Fibroblast of villous mesenchyme (primary cell): Measurements from ENCODE around the gene DIDO1. TPM values are rescaled to one million over a fixed set of nuclear protein-coding genes. Genes with fewer than 3 reads are reported as not detected.
"Not testable (repeated sequence)": the region's sequence is repeated elsewhere in the genome, so short reads cannot be mapped to it uniquely, and the experiment has no call there.

ENCODE experiments used
- DNase-seq: peaks from one replicate; pipeline ENCODE4 v3.0.0-alpha.2; 2010; ENCODE audit warnings: low read depth
- H3K4me3 ChIP-seq: 2 replicates; pipeline ENCODE4 v1.5.1; 2011; ENCODE audit warnings: low read depth, mild to moderate bottlenecking, low read length
- total RNA-seq: library from RNA; depleted of rRNA; stranded (reverse); fragments of >200 nt; gene quantifications from 2 replicates; pipeline ENCODE4 v1.2.3, GENCODE V29; 2012
- TF ChIP-seq, protein P1 (sequence below): IDR thresholded peaks from 2 replicates; pipeline ENCODE4 v1.5.1; 2012; ENCODE audit warnings: low read depth, mild to moderate bottlenecking, low read length; ENCODE audit not compliant: insufficient read depth

The DIDO1 gene
- total RNA-seq, 1 donor = 47.5 TPM

DNA sequence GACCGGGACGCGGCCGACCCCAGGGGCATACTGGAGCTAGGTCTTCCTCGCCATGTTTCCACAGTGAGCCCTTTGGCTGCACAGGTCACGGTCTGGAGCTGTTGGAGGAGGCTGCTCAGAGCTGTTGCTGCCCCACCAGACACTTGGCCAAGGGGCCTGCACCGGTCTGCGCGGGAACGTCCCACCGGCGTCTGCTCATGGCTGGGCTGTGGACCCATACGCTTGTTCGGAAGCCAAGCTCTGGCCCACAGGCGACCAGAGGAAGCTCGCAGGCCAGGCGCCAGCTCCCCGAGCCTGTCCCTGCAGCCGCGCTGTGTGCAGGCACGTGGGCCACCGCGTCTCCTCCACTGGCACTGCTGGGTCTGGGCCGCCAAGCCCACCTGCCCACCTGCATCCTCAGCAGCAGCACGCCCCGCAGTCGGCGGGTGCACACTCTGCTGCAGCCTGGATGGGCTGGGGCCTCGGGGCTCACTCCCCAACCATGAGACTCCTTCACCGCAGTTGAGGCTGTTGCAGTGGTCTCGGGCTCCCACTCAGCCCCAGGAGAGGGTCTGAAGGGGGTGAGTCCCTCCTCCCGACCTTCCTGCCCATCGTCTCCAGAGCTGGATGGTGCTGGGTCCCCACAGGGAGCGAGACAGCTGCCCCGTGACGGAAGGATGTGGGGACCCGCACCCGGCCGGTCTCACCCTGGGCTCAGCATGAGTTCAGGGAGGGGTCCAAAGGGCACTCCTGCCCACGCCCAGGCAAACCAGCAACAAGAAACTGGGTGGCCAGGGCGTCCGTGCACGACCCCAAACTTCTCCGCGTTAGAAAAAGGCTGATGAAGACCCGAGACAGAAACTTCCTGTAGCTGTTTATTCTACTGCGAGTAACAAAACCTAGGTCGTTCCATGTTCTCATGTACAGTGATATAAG lies 49.1 kb downstream of the DIDO1 start:
- no peak overlapping the region for H3K4me3 ChIP-seq
- TF ChIP-seq, protein P1, sequence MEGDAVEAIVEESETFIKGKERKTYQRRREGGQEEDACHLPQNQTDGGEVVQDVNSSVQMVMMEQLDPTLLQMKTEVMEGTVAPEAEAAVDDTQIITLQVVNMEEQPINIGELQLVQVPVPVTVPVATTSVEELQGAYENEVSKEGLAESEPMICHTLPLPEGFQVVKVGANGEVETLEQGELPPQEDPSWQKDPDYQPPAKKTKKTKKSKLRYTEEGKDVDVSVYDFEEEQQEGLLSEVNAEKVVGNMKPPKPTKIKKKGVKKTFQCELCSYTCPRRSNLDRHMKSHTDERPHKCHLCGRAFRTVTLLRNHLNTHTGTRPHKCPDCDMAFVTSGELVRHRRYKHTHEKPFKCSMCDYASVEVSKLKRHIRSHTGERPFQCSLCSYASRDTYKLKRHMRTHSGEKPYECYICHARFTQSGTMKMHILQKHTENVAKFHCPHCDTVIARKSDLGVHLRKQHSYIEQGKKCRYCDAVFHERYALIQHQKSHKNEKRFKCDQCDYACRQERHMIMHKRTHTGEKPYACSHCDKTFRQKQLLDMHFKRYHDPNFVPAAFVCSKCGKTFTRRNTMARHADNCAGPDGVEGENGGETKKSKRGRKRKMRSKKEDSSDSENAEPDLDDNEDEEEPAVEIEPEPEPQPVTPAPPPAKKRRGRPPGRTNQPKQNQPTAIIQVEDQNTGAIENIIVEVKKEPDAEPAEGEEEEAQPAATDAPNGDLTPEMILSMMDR = no peak
- DNase-seq = no peak

DNA sequence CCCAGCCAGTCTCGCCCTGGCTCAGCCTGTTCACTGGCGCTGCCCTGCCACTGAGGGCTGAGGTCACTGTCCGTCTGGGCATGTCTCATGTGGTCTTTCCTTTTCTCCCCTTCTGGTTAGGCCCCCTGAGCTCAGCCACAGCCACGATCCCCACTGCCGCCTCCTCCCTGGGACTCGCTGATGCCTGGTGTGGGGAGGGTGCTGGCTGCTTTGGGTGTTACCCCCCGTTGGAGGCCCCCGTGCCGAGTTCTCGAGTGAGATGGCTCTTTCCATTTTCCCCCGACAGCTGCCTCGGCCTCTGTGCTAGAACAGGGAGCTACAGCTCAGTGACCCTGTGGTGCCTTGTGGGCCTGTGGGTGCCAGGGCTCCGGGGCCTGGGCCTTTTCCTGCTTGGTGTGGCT lies 49.8 kb downstream of the DIDO1 start:
- H3K4me3 ChIP-seq = no peak overlapping the region
- no peak for DNase-seq
- TF ChIP-seq, protein P1 = no peak

DNA sequence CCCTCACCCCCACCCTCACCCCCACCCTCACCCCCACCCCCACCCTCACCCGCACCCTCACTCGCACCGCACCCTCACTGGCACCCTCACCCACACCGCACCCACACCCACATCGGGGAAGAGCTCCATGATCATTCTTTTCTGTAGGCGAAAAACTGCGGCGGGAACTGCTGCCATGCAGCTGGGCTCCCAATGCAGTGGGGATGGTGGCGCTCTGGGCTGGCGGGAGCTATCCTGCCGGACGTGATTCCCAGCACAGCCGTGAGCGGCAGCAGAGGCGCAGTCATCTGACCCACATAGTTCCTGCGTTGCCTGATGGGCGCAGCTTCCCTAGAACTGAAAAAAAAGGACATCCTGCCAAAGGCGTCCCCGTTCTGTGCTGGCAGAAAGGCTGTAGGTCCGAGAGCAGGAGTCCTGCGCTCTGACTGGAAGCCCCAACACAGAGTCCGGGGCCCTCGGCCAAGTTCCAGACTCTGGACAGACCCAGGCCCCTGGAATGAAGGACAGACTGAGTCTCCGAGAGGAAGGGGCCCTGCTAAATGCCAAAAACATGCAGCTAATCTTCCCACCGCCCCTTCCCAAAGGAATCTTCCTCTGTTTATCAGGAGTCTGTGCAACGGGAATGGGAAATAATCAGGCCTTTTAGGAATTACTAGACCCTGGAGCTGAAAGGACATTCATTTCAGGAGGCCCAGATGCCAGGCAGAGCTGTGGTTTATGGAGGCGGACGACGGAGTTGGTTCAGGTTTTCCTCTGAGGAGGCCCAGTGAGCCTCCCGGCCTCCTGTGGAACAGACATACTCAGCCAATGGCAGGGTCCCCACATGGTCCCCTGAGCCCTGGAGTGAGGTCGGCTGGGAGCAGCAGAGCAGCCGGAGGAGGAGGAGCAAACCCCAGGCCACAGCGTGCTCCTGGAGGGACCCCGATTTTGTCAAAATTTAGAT lies 50.6 kb downstream of the DIDO1 start:
- TF ChIP-seq, protein P1 = peak; percentile 40
- H3K4me3 ChIP-seq = peak overlapping the region; percentile 40
- DNase-seq = peak; percentile 90

DNA sequence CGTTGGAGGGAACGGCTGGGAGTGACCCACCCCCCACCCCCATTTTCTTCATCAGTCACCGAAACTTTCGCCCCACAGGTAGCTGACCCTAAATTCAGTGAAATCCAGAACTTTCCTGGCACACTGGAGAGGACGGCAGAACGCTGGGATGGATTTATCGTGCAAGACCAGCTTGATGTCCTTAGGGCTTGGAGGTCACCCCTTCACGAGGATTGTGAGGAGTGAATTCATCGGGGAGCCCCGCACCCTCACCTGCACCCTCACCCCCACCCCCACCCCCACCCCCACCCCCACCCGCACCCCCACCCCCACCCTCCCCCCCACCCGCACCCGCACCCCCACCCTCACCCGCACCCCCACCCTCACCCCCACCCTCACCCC lies 51.4 kb downstream of the DIDO1 start:
- TF ChIP-seq, protein P1 = no peak
- DNase-seq = no peak
- H3K4me3 ChIP-seq = no peak overlapping the region

- not testable (repeated sequence) for H3K4me3 ChIP-seq
- peak; percentile 84 for DNase-seq
- TF ChIP-seq, protein P1 = peak; percentile 56
These were observed 52.6 kb downstream of the DIDO1 start for GRCh38 chr20:62873681-62874031.

DNA sequence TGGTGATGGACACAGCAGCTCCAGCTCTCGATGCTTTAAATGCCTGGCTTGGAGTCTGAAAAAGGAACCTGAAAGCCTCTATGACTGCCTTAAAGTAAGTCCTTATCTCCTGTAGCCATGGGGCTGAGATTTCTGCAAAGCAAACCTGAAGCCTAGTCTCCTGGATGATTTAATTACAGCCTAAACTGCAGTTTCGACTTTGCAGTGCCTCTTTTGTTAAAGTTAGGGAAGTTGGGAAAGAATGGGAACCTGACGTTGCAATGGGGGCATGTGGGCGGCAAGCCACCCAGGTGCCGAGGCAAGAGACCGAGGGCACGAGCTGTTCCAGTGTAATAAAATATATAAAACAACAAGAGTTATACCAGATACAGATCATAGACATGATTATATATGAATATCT lies 53.0 kb downstream of the DIDO1 start:
- no peak overlapping the region for H3K4me3 ChIP-seq
- TF ChIP-seq, protein P1 = no peak
- DNase-seq = no peak
